ENCODE measurements around the gene PRRT2.

PRRT2 gene

DNA sequence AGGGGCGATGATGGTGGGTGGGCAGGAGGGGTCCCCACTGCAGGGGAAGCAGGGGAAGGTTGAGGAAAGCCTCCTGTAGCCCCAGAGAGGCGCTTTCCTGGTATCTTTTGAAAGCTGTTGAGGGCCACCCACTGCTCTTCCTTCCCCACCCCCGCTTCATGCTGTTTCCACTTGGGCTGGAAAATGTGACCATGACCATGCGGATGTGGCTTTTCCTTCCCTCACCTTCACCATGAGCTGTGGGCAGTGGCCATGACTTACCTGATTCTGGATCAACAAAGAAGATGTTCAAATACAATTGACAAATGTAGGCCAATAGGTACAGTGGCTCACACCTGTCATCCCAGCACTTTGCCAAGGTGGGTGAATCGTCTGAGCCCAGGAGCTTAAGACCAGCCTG is 22.1 kb downstream of the PRRT2 start:
- no peak overlapping the region for H3K27ac ChIP-seq
- CTCF ChIA-PET: interaction anchor here (1.2 kb wide), 1 partner anchor 14 kb away, joined by 3 read pairs; no protein-coding TSS in a partner anchor
- TF ChIP-seq, protein P1, sequence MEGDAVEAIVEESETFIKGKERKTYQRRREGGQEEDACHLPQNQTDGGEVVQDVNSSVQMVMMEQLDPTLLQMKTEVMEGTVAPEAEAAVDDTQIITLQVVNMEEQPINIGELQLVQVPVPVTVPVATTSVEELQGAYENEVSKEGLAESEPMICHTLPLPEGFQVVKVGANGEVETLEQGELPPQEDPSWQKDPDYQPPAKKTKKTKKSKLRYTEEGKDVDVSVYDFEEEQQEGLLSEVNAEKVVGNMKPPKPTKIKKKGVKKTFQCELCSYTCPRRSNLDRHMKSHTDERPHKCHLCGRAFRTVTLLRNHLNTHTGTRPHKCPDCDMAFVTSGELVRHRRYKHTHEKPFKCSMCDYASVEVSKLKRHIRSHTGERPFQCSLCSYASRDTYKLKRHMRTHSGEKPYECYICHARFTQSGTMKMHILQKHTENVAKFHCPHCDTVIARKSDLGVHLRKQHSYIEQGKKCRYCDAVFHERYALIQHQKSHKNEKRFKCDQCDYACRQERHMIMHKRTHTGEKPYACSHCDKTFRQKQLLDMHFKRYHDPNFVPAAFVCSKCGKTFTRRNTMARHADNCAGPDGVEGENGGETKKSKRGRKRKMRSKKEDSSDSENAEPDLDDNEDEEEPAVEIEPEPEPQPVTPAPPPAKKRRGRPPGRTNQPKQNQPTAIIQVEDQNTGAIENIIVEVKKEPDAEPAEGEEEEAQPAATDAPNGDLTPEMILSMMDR (conservative IDR thresholded peaks at IDR 0.05; ENCODE audit: low read depth): no peak
- POLR2A ChIA-PET (ENCODE audit: low non-redundant PET): no interaction called here
- DNase-seq (ENCODE audit: low spot score): no peak

DNA sequence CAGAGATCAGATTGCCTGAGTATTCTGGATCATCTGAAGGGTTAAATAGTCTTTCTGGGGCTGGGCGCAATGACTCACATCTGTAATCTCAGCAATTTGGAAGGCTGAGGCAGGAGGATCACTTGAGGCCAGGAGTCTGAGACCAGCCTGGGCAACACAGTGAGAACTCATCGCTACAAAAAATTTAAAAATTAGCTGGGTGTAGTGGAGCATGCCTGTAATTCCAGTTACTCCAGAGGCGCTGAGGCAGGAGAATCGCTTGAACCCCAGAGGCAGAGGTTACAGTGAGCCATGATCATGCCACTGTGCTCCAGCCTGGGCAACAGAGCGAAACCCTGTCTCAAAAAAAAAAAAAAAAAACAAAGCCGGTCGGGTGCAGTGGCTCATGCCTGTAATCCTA is 23.9 kb downstream of the PRRT2 start:
- H3K27ac ChIP-seq: no peak overlapping the region
- TF ChIP-seq, protein P1 (conservative IDR thresholded peaks at IDR 0.05; ENCODE audit: low read depth): no peak
- ChIA-PET CTCF (no interaction called here), POLR2A (ENCODE audit: low non-redundant PET) (no interaction called here)
- no peak for DNase-seq (ENCODE audit: low spot score)

DNA sequence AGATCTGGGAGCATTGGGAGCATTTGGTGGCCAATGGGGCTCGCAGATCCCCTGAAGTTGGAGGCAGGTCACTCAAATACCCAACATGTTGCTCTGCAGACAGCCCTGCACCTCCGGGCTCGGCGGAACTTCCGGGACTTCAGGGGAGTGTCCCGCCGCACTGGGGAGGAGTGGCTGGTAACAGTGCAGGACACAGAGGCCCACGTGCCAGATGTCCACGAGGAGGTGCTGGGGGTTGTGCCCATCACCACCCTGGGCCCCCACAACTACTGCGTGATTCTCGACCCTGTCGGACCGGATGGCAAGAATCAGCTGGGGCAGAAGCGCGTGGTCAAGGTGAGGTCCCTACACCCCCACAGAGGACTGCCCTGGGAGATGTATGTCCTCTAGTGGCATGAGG is 24.6 kb downstream of the PRRT2 start:
- no peak overlapping the region for H3K27ac ChIP-seq
- TF ChIP-seq, protein P1 (conservative IDR thresholded peaks at IDR 0.05; ENCODE audit: low read depth): no peak
- CTCF ChIA-PET: interaction anchor here (1.5 kb wide), 1 partner anchor 12 kb away, joined by 3 read pairs; no protein-coding TSS in a partner anchor
- POLR2A ChIA-PET (ENCODE audit: low non-redundant PET): no interaction called here
- no peak for DNase-seq (ENCODE audit: low spot score)

DNA sequence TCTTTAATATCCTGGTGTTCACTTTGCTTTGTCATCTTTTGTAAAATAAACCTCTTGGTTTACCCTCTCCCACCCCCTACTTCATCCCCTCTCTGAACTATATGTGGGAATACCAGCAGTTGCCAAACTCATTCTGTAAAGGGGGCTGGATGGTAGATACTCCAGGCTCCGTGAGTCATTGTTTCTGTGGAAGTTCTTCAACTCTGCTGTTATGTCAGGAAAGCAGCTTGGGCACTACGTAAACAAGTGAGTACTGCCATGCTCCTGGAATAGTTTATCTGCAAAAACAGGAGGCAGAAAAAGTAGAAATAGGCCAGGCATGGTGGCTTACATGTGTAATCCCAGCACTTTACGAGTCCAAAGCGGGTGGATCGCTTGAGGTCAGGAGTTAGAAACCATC is 25.8 kb downstream of the PRRT2 start:
- TF ChIP-seq, protein P1 (conservative IDR thresholded peaks at IDR 0.05; ENCODE audit: low read depth): no peak
- DNase-seq (ENCODE audit: low spot score): no peak
- no peak overlapping the region for H3K27ac ChIP-seq
- ChIA-PET CTCF (interaction anchor here (0.5 to 1.5 kb wide), 2 partner anchors 10 to 11 kb away, joined by 3 to 4 read pairs; no protein-coding TSS in a partner anchor), POLR2A (ENCODE audit: low non-redundant PET) (no interaction called here)

DNA sequence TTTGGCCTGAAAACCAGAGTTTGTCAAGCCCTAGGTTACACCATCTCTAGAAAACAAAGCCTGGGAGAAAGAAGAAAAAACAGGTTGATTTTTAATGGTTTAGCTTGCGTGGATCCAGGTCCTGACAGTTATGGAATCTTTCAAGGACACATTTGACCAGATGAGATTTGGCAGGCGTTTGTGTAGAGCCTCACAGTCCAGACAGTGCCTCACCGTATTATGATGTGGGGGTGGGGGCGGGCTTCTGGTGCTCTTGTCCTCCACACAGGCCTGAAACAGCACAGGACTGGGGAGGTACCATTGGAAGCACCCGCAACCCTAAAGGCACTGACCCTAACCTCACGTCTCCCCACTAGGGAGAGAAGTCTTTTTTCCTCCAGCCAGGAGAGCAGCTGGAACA is 27.8 kb downstream of the PRRT2 start:
- no peak overlapping the region for H3K27ac ChIP-seq
- DNase-seq (ENCODE audit: low spot score): no peak
- ChIA-PET POLR2A (ENCODE audit: low non-redundant PET) (interaction anchor here (0.6 kb wide), 1 partner anchor 212 kb away, joined by 3 read pairs; no protein-coding TSS in a partner anchor), CTCF (interaction anchor here (0.6 to 0.7 kb wide), 2 partner anchors 140 to 184 kb away, joined by 3 to 6 read pairs; no protein-coding TSS in a partner anchor)
- TF ChIP-seq, protein P1 (conservative IDR thresholded peaks at IDR 0.05; ENCODE audit: low read depth): no peak

DNA sequence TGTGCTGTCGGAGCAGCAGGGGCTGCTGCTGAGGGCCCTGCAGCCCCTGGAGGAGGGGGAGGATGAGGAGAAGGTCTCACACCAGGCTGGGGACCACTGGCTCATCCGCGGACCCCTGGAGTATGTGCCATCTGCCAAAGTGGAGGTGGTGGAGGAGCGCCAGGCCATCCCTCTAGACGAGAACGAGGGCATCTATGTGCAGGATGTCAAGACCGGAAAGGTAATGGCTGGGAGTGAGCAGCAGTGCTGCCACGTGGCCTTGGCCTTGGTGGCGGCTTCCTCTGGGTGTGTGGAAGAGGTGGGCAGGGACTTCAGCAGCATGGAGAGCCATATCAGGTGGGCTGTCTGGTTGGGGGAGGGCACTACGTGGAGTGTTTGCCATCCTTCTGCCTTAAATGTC is 28.2 kb downstream of the PRRT2 start:
- DNase-seq (ENCODE audit: low spot score): no peak
- ChIA-PET CTCF (interaction anchor here (0.6 kb wide), 1 partner anchor 139 kb away, joined by 6 read pairs; no protein-coding TSS in a partner anchor), POLR2A (ENCODE audit: low non-redundant PET) (interaction anchor here (0.6 kb wide), 1 partner anchor 211 kb away, joined by 3 read pairs; no protein-coding TSS in a partner anchor)
- H3K27ac ChIP-seq: no peak overlapping the region
- TF ChIP-seq, protein P1 (conservative IDR thresholded peaks at IDR 0.05; ENCODE audit: low read depth): no peak
